Measurements from ENCODE around the gene PAX9.

GRCh38 chr14:36656687-36657398, 4.8 kb upstream of the PAX9 start:
- no peak for TF ChIP-seq POLR2A (IDR thresholded peaks at IDR 0.05)
- TF ChIP-seq, protein P1, sequence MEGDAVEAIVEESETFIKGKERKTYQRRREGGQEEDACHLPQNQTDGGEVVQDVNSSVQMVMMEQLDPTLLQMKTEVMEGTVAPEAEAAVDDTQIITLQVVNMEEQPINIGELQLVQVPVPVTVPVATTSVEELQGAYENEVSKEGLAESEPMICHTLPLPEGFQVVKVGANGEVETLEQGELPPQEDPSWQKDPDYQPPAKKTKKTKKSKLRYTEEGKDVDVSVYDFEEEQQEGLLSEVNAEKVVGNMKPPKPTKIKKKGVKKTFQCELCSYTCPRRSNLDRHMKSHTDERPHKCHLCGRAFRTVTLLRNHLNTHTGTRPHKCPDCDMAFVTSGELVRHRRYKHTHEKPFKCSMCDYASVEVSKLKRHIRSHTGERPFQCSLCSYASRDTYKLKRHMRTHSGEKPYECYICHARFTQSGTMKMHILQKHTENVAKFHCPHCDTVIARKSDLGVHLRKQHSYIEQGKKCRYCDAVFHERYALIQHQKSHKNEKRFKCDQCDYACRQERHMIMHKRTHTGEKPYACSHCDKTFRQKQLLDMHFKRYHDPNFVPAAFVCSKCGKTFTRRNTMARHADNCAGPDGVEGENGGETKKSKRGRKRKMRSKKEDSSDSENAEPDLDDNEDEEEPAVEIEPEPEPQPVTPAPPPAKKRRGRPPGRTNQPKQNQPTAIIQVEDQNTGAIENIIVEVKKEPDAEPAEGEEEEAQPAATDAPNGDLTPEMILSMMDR (IDR thresholded peaks at IDR 0.05 in 4 of 5, conservative IDR thresholded peaks at IDR 0.05 in 1 of 5): no peak

Measured in gastrocnemius medialis (tissue), 4 donors.